HepG2 (cell line): ENCODE data around the gene EVI5.

ENCODE experiments used
- BCL6 ChIP-seq: IDR thresholded peaks from 2 replicates; pipeline ENCODE4 v1.6.1; 2016; ENCODE audit warnings: missing genetic modification reagents, missing compliant biosample characterization
- CEBPB ChIP-seq: IDR thresholded peaks from 2 replicates; pipeline ENCODE4 v1.6.1; 2011; ENCODE audit warnings: low read depth, low read length, improper control_type of control experiment, borderline replicate concordance
- CHD2 ChIP-seq: IDR thresholded peaks from 2 replicates; pipeline ENCODE4 v1.6.1; 2011; ENCODE audit warnings: low read depth, low read length, improper control_type of control experiment
- FOXJ3 ChIP-seq: sonication (generic); formaldehyde crosslinking; IDR thresholded peaks from 2 replicates; pipeline ENCODE4 v1.4.0; 2020; ENCODE audit warnings: missing genetic modification reagents, mild to moderate bottlenecking, borderline replicate concordance
- HNRNPUL1 ChIP-seq: fragments of 200-400 bp; formaldehyde crosslinking; IDR thresholded peaks from 2 replicates; pipeline ENCODE4 v1.6.1; 2017; ENCODE audit warnings: low read depth, mild to moderate bottlenecking, low read length, moderate library complexity
- IRF2 ChIP-seq: IDR thresholded peaks from 2 replicates; pipeline ENCODE4 v1.6.1; 2018; ENCODE audit warnings: missing genetic modification reagents, missing compliant biosample characterization
- MED1 ChIP-seq: sonication (generic); formaldehyde crosslinking; IDR thresholded peaks from 2 replicates; pipeline ENCODE4 v1.4.0; 2020; ENCODE audit warnings: missing genetic modification reagents
- MLX ChIP-seq: IDR thresholded peaks from 2 replicates; pipeline ENCODE4 v1.6.1; 2016
- NCOR1 ChIP-seq: fragments of 200-600 bp; sonication (generic); IDR thresholded peaks from 2 replicates; pipeline ENCODE4 v1.7.0; 2017; ENCODE audit warnings: antibody characterized with exemption, low read length, borderline replicate concordance
- SETDB1 ChIP-seq: sonication (generic); formaldehyde crosslinking; IDR thresholded peaks from 2 replicates; pipeline ENCODE4 v1.5.1; 2020; ENCODE audit warnings: missing genetic modification reagents, mild to moderate bottlenecking, borderline replicate concordance
- ZFP36L2 ChIP-seq: sonication (generic); formaldehyde crosslinking; IDR thresholded peaks from 2 replicates; pipeline ENCODE4 v1.4.0; 2020; ENCODE audit warnings: missing genetic modification reagents
- ZNF282 ChIP-seq: fragments of 450-650 bp; IDR thresholded peaks from 2 replicates; pipeline ENCODE4 v1.6.1; 2018; ENCODE audit not compliant: partially characterized antibody
- ZNF768 ChIP-seq: sonication (generic); formaldehyde crosslinking; IDR thresholded peaks from 2 replicates; pipeline ENCODE4 v1.4.0; 2020; ENCODE audit warnings: missing genetic modification reagents

- TF ChIP-seq MLX (CRISPR knock-in tag): no peak
- no peak for TF ChIP-seq CHD2
- no peak for TF ChIP-seq IRF2 (CRISPR knock-in tag)
- no peak for TF ChIP-seq ZFP36L2 (CRISPR knock-in tag)
- TF ChIP-seq SETDB1: no peak
- TF ChIP-seq CEBPB: no peak
- TF ChIP-seq ZNF282: no peak
- TF ChIP-seq ZNF768: no peak
- no peak for TF ChIP-seq HNRNPUL1
- no peak for TF ChIP-seq FOXJ3 (CRISPR knock-in tag)
- TF ChIP-seq BCL6 (CRISPR knock-in tag): no peak
- TF ChIP-seq MED1 (CRISPR knock-in tag): no peak
- TF ChIP-seq NCOR1: no peak
These were observed 77.2 kb downstream of the EVI5 start for GRCh38 chr1:92707709-92708108.
